Measurements from ENCODE around the gene PSMG4.
A peak's percentile ranks its signal among the peaks of the same experiment; 100 is the strongest.

The PSMG4 gene

GRCh38 chr6:3276174-3277167, 17.7 kb downstream of the PSMG4 start:
- DNase-seq (ENCODE audit: low read depth), result no peak

- no peak for DNase-seq (ENCODE audit: low read depth)
Measured at GRCh38 chr6:3277251-3277650, 18.5 kb downstream of the PSMG4 start.

DNA sequence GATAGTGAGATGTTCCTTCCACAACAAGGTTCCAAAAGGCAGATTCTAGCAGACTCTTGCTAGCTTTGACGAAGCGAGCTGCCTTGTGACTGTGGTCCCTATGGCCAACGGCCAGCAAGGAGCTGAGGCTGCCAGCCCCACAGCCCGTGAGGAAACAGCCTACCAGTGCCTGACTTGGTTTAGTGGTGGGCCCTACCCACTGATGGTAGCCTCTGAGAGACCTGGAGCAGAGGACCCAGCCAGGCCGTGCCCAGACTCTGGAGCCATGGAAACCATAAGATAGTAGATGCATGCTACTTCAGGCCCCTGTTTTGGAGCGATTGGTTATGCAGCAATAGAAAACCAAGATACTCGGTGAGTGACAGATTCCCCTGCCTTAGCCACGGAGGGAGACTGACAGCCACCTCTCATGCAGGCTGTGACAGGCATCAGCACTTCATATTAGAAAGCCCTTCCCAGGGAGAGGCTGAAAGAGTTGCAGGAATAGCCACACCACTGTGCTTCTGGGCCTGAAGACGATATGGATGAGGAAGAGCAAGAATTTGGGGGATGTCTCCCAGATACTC, 19.2 kb downstream of the PSMG4 start:
- no peak for DNase-seq (ENCODE audit: low read depth)

DNA sequence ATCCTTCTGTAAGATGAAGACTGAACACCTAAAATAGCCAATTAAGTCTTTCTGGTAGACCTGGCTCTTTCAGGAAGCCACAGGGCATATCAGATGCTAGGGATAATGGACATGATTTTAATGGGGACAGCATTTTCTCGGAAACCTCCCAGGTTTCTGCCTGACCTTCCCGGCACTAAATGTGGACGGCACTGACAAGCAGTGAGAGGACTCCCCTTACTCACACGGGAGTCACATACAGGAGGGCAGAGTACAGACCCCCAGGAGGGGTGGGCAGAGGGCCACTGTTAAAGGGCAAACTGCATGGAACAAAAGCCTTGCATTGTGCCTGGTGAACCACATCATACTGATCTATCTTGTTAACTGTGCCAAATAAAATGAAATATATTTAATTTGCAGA, 19.9 kb downstream of the PSMG4 start:
- no peak for DNase-seq (ENCODE audit: low read depth)

DNA sequence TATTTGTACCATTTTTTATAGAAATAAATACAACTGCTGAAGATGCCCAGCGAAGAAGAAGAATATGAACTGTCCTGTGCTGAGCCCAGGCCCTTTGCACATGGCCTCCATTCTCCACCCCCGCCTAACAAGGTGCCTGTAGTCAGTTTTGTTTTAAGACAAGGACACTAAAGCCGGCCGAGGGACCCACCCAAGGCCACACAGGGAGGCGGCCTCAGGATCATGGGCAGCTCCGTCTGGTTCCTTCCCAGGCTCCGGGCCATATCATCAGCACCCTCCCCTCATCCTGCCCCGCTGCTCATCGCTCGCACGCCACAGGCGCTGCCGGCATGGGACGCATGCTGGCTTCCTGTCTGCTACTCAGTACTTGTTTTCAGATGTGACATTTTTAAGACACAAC, 21.3 kb downstream of the PSMG4 start:
- no peak for DNase-seq (ENCODE audit: low read depth)

GRCh38 chr6:3280866-3281465, 22.2 kb downstream of the PSMG4 start:
- no peak for DNase-seq (ENCODE audit: low read depth)

- peak; percentile 81 for DNase-seq (ENCODE audit: low read depth)
Measured at GRCh38 chr6:3281631-3282475, 23.1 kb downstream of the PSMG4 start.

- DNase-seq (ENCODE audit: low read depth), result no peak
Measured at GRCh38 chr6:3282476-3283236, 23.9 kb downstream of the PSMG4 start.

GRCh38 chr6:3283241-3283640, 24.5 kb downstream of the PSMG4 start:
- DNase-seq (ENCODE audit: low read depth), result no peak

DNA sequence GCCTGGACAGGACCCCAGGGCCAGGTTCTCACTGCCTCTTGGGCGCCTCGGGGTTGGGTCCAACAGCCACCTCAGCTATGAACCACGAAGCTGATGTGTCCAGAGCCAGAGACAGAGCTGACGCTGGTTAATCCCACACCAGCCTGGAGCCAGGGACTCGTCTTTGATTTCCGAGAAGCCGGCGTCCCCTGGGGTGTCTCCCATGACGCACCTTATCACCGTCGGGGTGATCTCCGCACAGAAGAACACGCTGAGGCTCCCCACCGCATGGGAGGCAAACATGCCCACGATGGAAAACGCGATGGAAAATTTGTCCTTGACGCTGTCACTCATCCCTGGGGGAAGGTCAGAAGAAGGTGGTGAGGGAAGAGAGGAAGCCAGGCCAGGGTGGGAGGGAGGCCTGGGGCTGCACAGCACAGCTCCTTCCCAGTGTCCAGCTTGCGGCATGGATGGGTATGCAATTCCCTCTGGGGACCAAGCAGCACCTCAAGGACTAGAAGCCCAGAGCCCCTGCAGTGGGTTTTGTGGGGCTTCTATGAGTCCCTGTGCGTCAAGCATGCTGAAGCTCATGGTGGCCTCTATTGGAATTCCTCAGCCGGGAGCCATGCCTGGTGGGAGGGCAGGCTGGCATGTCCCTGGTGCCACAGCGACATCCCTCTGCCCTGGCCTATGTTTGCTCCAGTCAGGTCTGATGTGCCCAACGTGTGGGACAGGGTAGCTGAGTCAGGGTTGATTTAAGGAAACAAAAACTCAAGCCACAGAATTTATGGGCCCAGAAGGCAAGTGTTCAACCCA, 25.1 kb downstream of the PSMG4 start:
- DNase-seq (ENCODE audit: low read depth), result no peak

GRCh38 chr6:3284436-3284876, 25.7 kb downstream of the PSMG4 start:
- DNase-seq (ENCODE audit: low read depth), result no peak

DNA sequence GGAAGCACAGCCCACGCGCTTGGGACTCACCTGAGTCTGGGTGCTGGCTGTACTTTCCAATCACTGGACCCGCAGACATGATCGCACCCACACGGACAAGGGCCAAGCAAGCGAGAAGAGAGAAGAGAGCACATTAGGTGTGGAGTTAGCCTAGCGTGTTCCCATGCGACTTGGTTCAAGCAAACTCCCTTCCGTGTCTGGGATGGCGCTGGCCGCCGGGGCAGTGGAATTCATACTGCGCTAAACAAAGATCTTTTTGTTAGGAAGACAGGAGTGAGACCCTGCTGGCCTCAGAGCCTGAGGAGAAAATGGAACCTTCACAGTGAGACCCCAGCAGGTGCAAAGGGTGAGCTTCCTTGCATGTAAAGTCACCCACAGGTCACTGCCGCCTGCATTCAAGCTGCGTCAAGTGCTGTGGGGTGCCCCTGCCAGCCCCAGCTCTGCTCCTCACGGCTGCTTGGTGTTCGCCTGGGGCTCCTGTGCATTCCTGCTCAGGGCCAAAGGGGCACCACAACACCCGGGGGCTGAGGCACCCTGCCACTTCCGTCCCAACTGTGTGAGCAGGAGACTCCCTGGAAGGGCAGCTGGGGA, 26.4 kb downstream of the PSMG4 start:
- DNase-seq (ENCODE audit: low read depth), result no peak

DNA sequence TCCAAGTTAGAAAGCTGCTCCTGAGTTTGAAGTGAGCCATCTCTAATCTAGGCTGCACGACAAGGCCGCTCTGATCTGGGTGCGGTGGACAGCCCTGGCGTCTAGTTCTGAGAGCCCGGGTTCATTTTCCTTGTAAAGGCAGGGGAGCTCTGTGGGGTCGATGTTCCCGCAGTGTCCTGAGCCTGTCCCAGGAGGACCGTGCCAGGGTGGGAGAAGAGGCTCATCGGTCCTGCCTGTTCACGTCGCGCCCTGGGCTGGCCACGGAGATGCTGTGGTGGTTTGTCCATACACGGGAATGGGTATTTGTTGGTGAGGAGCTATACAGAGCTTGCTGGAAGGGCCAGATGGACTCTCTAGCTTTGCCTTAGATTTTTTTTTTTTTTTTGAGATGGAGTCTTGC, 27.0 kb downstream of the PSMG4 start:
- DNase-seq (ENCODE audit: low read depth), result no peak

- DNase-seq (ENCODE audit: low read depth), result no peak
Measured at GRCh38 chr6:3286641-3287171, 28.0 kb downstream of the PSMG4 start.

DNA sequence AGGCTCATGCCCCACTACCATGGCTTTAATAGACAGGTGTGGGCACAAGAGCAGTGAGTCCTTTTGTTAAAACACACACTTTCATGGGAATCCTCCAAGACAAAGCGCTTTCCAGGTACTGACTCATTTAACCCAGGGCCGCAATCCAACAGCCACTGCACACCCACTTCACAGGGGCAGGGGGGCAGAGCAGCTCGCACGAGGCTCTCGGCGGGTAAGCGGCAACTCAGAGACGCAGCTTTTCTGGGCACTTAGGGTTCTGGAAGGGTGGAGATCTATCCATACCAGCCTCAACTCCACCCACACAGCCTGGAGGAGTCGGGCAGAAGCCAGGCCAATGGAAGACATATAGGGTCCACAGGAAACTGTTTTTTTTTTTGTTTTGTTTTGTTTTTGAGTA, 28.6 kb downstream of the PSMG4 start:
- no peak for DNase-seq (ENCODE audit: low read depth)

DNA sequence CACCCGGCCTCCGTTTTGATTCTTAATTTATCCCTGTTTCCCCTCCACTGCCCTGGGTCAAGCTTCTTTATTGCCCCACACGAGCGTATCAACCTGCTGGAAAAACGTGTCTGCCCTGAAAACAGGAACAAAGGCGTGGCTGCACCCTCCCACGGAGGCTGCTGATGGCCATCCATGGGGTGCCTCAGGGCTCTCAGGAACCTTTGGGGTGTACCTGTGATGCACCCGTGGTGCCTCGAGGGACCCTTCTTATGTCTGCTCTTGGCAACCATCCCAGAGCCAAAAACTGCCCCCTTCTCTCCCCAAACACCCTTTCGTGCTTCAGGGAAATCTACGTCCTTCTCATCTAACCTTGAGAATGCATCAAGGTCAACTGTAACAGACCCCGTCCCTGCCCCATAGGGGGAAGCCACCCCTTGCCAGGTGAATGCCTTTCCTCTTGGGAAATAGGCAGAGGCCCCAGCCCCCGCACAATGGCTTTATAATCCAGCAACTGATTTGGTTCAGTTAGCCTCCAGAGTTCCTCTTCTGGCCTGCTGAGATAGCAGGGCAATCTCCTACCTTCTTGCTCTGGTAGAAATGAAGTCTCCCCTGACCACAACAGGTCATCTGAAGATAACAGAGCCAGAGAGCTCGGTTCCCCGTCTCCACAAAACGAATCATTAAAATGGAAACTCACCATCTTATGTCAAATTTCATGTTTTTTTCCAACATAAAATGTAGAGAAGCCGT, 29.4 kb downstream of the PSMG4 start:
- no peak for DNase-seq (ENCODE audit: low read depth)

GRCh38 chr6:3288711-3289663, 30.2 kb downstream of the PSMG4 start:
- DNase-seq (ENCODE audit: low read depth), result no peak

DNA sequence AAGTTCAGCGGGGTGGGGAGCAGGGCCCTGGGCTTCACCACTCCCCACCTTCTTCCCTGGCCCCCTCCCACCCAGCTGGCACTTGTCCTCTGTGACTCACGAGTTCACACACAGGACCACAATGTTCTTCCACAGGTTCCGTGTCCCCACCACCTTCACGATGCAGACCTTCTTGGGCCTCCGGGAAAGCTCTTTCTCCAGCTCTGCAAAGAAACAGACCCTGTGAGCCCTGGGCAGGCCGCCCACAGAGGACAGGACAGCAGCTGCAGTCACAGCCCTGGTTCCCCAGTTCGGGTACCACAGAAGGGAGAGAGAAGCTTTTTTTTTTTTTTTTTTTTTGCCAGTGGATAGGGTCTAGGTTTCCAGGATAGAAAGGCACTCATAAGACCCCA, 30.9 kb downstream of the PSMG4 start:
- DNase-seq (ENCODE audit: low read depth), result no peak
